OCI-LY3 (cell line): ENCODE measurements around the gene LYAR.

Source experiments
- H2AFZ ChIP-seq: fragments of 200-600, 300-600 bp; shearing (Covaris generic); 2 replicates; pipeline ENCODE4 v1.6.0; 2014; ENCODE audit warnings: antibody characterized with exemption, low read depth, low read length
- H3K27ac ChIP-seq: fragments of 200-600, 300-600 bp; sonication (generic); 2 replicates; pipeline ENCODE4 v1.5.1; 2014; ENCODE audit warnings: mild to moderate bottlenecking, low read length, moderate library complexity, mixed read lengths
- H3K27me3 ChIP-seq: fragments of 200-600, 300-600 bp; sonication (generic); 2 replicates; pipeline ENCODE4 v1.6.1; 2014; ENCODE audit warnings: low read depth, low read length, mixed read lengths
- H3K36me3 ChIP-seq: fragments of 200-600, 300-600 bp; sonication (generic); replicated peaks from 2 replicates; pipeline ENCODE3; 2014; ENCODE audit warnings: low read depth, low read length, mixed read lengths
- H3K4me1 ChIP-seq: fragments of 300-600, 200-600 bp; sonication (generic); 2 replicates; pipeline ENCODE4 v1.6.1; 2014; ENCODE audit warnings: low read length, mixed read lengths
- H3K4me2 ChIP-seq: fragments of 200-600, 300-600 bp; sonication (generic); 2 replicates; pipeline ENCODE4 v1.6.1; 2014; ENCODE audit warnings: low read length, mixed read lengths
- H3K4me3 ChIP-seq: fragments of 300-600, 200-600 bp; sonication (generic); 2 replicates; pipeline ENCODE4 v1.5.1; 2014; ENCODE audit warnings: antibody characterized with exemption, mild to moderate bottlenecking, low read length, moderate library complexity
- H3K79me2 ChIP-seq: fragments of 300-600, 200-600 bp; shearing (Covaris generic); 2 replicates; pipeline ENCODE4 v1.6.1; 2014; ENCODE audit warnings: mild to moderate bottlenecking, low read length, mixed read lengths
- H3K9ac ChIP-seq: fragments of 300-600, 200-600 bp; shearing (Covaris generic); 2 replicates; pipeline ENCODE4 v1.6.0; 2014; ENCODE audit warnings: mild to moderate bottlenecking, low read length, moderate library complexity
- H3K9me3 ChIP-seq: fragments of 200-600, 300-600 bp; shearing (Covaris generic); 2 replicates; pipeline ENCODE4 v1.6.1; 2014; ENCODE audit warnings: low read length, mixed read lengths; ENCODE audit not compliant: insufficient read depth
- H4K20me1 ChIP-seq: fragments of 200-600, 300-600 bp; sonication (generic); 2 replicates; pipeline ENCODE4 v1.6.1; 2016; ENCODE audit warnings: low read length, mixed read lengths; ENCODE audit not compliant: insufficient read depth
- CTCF ChIP-seq: fragments of 200-600, 300-600 bp; sonication (generic); IDR thresholded peaks from 2 replicates; pipeline ENCODE4 v1.5.1; 2014; ENCODE audit warnings: antibody characterized with exemption, low read length, low read depth
- EZH2phosphoT487 ChIP-seq: fragments of 200-600 bp; shearing (Covaris generic); IDR thresholded peaks from 2 replicates; pipeline ENCODE4 v1.6.1; 2018; ENCODE audit warnings: antibody characterized with exemption, mixed run types, low read depth

The LYAR gene

GRCh38 chr4:4302416-4302815 is 12.5 kb upstream of the LYAR start:
- Histone ChIP-seq H3K27ac (no peak overlapping the region), H3K27me3 (no peaks in the 10 kb centered on the region), H3K36me3 (peaks cover 35% of the 10 kb centered on the region), H3K79me2 (peaks cover 20% of the 10 kb centered on the region; the same call in 1 of the 2 replicates), H2AFZ (no peak overlapping the region), H4K20me1 (no peaks in the 10 kb centered on the region), H3K4me1 (no peaks in the 10 kb centered on the region), H3K9ac (no peak overlapping the region), H3K4me3 (no peak overlapping the region), H3K9me3 (no peaks in the 10 kb centered on the region), H3K4me2 (no peak overlapping the region)
- TF ChIP-seq EZH2phosphoT487 (no peak), CTCF (no peak)

GRCh38 chr4:4302001-4302400 is 12.0 kb upstream of the LYAR start:
- H3K4me1 ChIP-seq: no peaks in the 10 kb centered on the region
- H4K20me1 ChIP-seq: no peaks in the 10 kb centered on the region

GRCh38 chr4:4299006-4299405 is 9.1 kb upstream of the LYAR start:
- H3K79me2 ChIP-seq: peaks cover 40% of the 10 kb centered on the region
- H3K27ac ChIP-seq: no peak overlapping the region
- H4K20me1 ChIP-seq: no peaks in the 10 kb centered on the region
- H3K27me3 ChIP-seq: no peaks in the 10 kb centered on the region
- H2AFZ ChIP-seq: no peak overlapping the region
- H3K9me3 ChIP-seq: no peaks in the 10 kb centered on the region
- TF ChIP-seq EZH2phosphoT487: no peak
- TF ChIP-seq CTCF: no peak
- peaks cover 25% of the 10 kb centered on the region for H3K36me3 ChIP-seq
- no peak overlapping the region for H3K4me2 ChIP-seq
- no peak overlapping the region for H3K4me3 ChIP-seq
- no peak overlapping the region for H3K9ac ChIP-seq
- no peaks in the 10 kb centered on the region for H3K4me1 ChIP-seq

More at GRCh38 chr4:4302001-4302400, 12.0 kb upstream of the LYAR start:
- peaks cover 21% of the 10 kb centered on the region; the same call in 1 of the 2 replicates for H3K79me2 ChIP-seq
- TF ChIP-seq EZH2phosphoT487 (no peak), CTCF (no peak)
- peaks cover 31% of the 10 kb centered on the region for H3K36me3 ChIP-seq
- no peaks in the 10 kb centered on the region for H3K27me3 ChIP-seq
- H3K27ac ChIP-seq: no peak overlapping the region
- H3K9ac ChIP-seq: no peak overlapping the region
- H2AFZ ChIP-seq: no peak overlapping the region
- H3K4me2 ChIP-seq: no peak overlapping the region
- no peaks in the 10 kb centered on the region for H3K9me3 ChIP-seq
- H3K4me3 ChIP-seq: no peak overlapping the region

- Histone ChIP-seq H3K4me2 (no peak overlapping the region), H2AFZ (no peak overlapping the region), H3K36me3 (peaks cover 24% of the 10 kb centered on the region), H3K4me3 (no peak overlapping the region), H3K9me3 (no peaks in the 10 kb centered on the region), H3K9ac (no peak overlapping the region), H3K79me2 (peaks cover 66% of the 10 kb centered on the region), H4K20me1 (no peaks in the 10 kb centered on the region), H3K27me3 (no peaks in the 10 kb centered on the region), H3K4me1 (peaks cover 1% of the 10 kb centered on the region), H3K27ac (no peak overlapping the region)
- TF ChIP-seq EZH2phosphoT487: no peak
- TF ChIP-seq CTCF: no peak
These were observed 6.4 kb upstream of the LYAR start for GRCh38 chr4:4296283-4296846.
